CD4-positive, alpha-beta memory T cell (primary cell): ENCODE measurements around the gene WDR27. TPM values are rescaled to one million over a fixed set of nuclear protein-coding genes. Genes with fewer than 3 reads are reported as not detected.
A peak's percentile ranks its signal among the peaks of the same experiment; 100 is the strongest.
"Not testable (repeated sequence)": the region's sequence is repeated elsewhere in the genome, so short reads cannot be mapped to it uniquely, and the experiment has no call there.

Source experiments
- CTCF ChIA-PET: fragments of 350-600 bp; sonication (Branson Sonifier 250); formaldehyde crosslinking; loops from one replicate; lab custom pipeline; 2021; ENCODE audit warnings: inconsistent platforms; ENCODE audit not compliant: partially characterized antibody; lab: Charles Lee
- POLR2A ChIA-PET: fragments of 350-600 bp; sonication (Branson Sonifier 250); formaldehyde crosslinking; loops from one replicate; lab custom pipeline; 2021; ENCODE audit not compliant: partially characterized antibody; lab: Charles Lee
- DNase-seq, 5 donors: peaks; one replicate each; pipeline versions ENCODE4 v3.0.0 to v3.0.0-alpha.2; 2020 to 2022; ENCODE audit warnings: mixed read lengths in 1 of 5
- H3K27ac ChIP-seq: one replicate; pipeline ENCODE4 v1.7.0; 2013; ENCODE audit warnings: low read depth, low read length
- H3K27me3 ChIP-seq: 2 replicates; pipeline ENCODE4 v1.7.0; 2013; ENCODE audit warnings: mild to moderate bottlenecking, low read length, moderate library complexity; ENCODE audit not compliant: insufficient read depth
- H3K36me3 ChIP-seq: 2 replicates; pipeline ENCODE4 v1.7.0; 2013; ENCODE audit warnings: mild to moderate bottlenecking, low read length, moderate library complexity; ENCODE audit not compliant: insufficient read depth
- H3K4me1 ChIP-seq: 2 replicates; pipeline ENCODE4 v1.7.0; 2013; ENCODE audit warnings: mild to moderate bottlenecking, low read length, moderate library complexity; ENCODE audit not compliant: insufficient read depth
- H3K4me3 ChIP-seq, 2 donors: one replicate each; pipeline ENCODE4 v1.7.0; 2013; ENCODE audit warnings: low read length in 2 of 2, mild to moderate bottlenecking in 1 of 2
- H3K9me3 ChIP-seq, 2 donors: one replicate each; pipeline ENCODE4 v1.7.0; 2013; ENCODE audit warnings: low read length in 2 of 2, control low read depth in 1 of 2; ENCODE audit not compliant: control insufficient read depth in 1 of 2
- H3K27ac Mint-ChIP-seq, 7 donors: one replicate each; pipeline ENCODE4 v1.8.0; 2020 to 2021; ENCODE audit warnings: mixed read lengths in 7 of 7, mild to moderate bottlenecking in 6 of 7, inconsistent platforms in 3 of 7, moderate library complexity in 3 of 7
- H3K27me3 Mint-ChIP-seq, 2 donors: one replicate each; pipeline ENCODE4 v1.8.0; 2020 to 2021; ENCODE audit warnings: mixed read lengths in 2 of 2
- H3K36me3 Mint-ChIP-seq, 2 donors: one replicate each; pipeline ENCODE4 v1.8.0; 2020 to 2021; ENCODE audit warnings: mixed read lengths in 2 of 2, inconsistent platforms in 1 of 2, mild to moderate bottlenecking in 1 of 2
- H3K4me1 Mint-ChIP-seq, 4 donors: one replicate each; pipeline ENCODE4 v1.8.0; 2020 to 2021; ENCODE audit warnings: mixed read lengths in 4 of 4, mild to moderate bottlenecking in 1 of 4
- H3K4me3 Mint-ChIP-seq, 8 donors: one replicate each; pipeline ENCODE4 v1.8.0; 2020 to 2021; ENCODE audit warnings: mixed read lengths in 8 of 8, mild to moderate bottlenecking in 7 of 8, moderate library complexity in 6 of 8, inconsistent platforms in 3 of 8
- H3K9me3 Mint-ChIP-seq, 8 donors: one replicate each; pipeline ENCODE4 v1.8.0; 2020 to 2021; ENCODE audit warnings: mixed read lengths in 8 of 8, mild to moderate bottlenecking in 5 of 8, inconsistent platforms in 3 of 8, moderate library complexity in 1 of 8
- intact Hi-C: fragments of 100-400 bp; cut with micrococcal nuclease; formaldehyde crosslinking; loops from one replicate; pipeline ENCODE4 v1.15.1; 2023
- polyA plus RNA-seq, 2 donors: library from polyadenylated mRNA; unstranded; fragments of 300-500 nt; fragmentation: Illumina TruSeq; gene quantifications; one replicate each; pipeline ENCODE4 v1.2.3, GENCODE V29; 2021
- total RNA-seq, 2 experiments: library from RNA; stranded (reverse); gene quantifications; one replicate each; pipeline ENCODE4 v1.2.3, GENCODE V29; 2021

WDR27 gene
- total and polyA plus RNA-seq, 4 experiments from 2014 or later, result 5.9 to 82.8 (median 39.8) TPM

DNA sequence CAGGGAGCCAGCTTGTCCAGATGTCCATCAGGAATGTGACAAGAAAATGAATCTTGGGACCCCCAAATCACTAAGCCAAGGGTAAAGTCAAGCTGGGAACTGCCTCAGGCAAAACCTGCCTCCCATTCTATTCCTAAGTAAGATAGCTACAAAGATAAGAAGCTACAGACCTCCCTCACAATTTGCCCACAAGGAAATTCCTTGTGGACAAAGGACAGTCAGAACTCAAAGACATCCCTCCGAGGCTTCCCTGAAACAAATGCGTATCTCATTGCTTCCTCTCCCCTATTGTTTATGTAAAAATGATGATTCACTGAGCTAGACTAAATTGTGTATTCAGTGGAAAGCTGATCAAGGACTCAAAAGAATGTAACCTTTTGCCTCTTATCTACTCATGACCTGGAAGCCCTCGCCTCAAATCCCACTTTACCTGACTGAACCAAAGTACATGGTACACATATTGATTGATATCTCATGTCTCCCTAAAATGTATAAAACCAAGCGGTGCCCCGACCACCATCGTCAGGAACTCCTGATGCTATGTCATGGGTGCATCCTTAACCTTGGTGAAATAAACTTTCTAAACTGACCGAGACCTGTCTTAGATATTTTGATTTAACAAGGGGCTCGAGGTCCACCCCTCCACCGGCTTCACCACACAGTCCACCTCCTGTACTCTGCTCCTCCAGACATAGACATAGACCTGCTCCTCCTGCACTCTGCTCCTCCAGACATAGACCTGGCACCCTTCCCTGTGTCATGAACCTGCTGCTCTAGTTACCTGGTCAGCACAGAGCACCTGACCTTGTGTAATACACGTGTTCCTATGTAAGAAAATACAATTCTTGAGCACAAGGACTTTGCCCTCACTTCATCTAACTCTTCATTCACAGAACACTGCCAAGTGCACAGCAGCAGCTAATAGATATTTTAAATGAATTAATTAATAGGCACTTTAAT lies 81.4 kb downstream of the WDR27 start:
- Histone ChIP-seq H3K27ac (no peak overlapping the region), H3K4me1 (no peaks in the 10 kb centered on the region), H3K4me3 (no peak overlapping the region), H3K9me3 (no peaks in the 10 kb centered on the region), H3K36me3 (no peaks in the 10 kb centered on the region), H3K27me3 (no peaks in the 10 kb centered on the region)
- no peaks in the 10 kb centered on the region for H3K4me1 Mint-ChIP-seq
- no peaks in the 10 kb centered on the region for H3K27me3 Mint-ChIP-seq
- ChIA-PET CTCF (no interaction called here), POLR2A (no interaction called here)
- DNase-seq, result no peak
- H3K4me3 Mint-ChIP-seq, result no peak overlapping the region
- intact Hi-C loops, result no loop called here
- peak overlapping the region in 1 of 7 donors; percentile 28 for H3K27ac Mint-ChIP-seq
- H3K36me3 Mint-ChIP-seq, result peaks cover 5 to 9% of the 10 kb centered on the region in 2 donors
- peaks cover 0 to 15% (median 3%) of the 10 kb centered on the region in 8 donors for H3K9me3 Mint-ChIP-seq

DNA sequence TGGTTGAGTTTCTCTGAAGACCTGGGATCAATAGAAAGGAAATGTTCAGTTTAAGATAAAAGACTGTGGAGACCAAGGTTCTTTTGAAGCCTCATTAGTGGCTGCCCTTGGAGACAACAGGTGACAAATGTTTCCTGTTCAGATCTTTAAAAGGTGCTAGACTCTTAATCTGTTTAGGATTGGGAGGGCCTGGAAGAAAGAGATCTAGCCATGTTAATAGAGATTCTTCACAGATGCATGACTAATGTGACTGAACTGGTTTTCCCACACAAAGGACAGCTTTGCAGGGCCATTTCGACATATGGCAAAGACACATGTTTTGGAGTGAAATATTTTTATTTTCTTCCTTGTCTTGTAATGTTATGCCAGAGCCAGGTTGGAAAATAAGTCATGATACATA lies 82.2 kb downstream of the WDR27 start:
- no peak overlapping the region for H3K4me3 Mint-ChIP-seq
- Histone ChIP-seq H3K9me3 (no peaks in the 10 kb centered on the region), H3K36me3 (no peaks in the 10 kb centered on the region), H3K27ac (no peak overlapping the region), H3K4me1 (no peaks in the 10 kb centered on the region), H3K4me3 (no peak overlapping the region), H3K27me3 (no peaks in the 10 kb centered on the region)
- no peaks in the 10 kb centered on the region for H3K4me1 Mint-ChIP-seq
- ChIA-PET POLR2A (no interaction called here), CTCF (no interaction called here)
- no peaks in the 10 kb centered on the region for H3K27me3 Mint-ChIP-seq
- peaks cover 0 to 17% (median 3%) of the 10 kb centered on the region in 8 donors for H3K9me3 Mint-ChIP-seq
- peaks cover under 1 to 9% of the 10 kb centered on the region in 2 donors for H3K36me3 Mint-ChIP-seq
- no peak overlapping the region for H3K27ac Mint-ChIP-seq
- no peak for DNase-seq
- intact Hi-C loops, result no loop called here

DNA sequence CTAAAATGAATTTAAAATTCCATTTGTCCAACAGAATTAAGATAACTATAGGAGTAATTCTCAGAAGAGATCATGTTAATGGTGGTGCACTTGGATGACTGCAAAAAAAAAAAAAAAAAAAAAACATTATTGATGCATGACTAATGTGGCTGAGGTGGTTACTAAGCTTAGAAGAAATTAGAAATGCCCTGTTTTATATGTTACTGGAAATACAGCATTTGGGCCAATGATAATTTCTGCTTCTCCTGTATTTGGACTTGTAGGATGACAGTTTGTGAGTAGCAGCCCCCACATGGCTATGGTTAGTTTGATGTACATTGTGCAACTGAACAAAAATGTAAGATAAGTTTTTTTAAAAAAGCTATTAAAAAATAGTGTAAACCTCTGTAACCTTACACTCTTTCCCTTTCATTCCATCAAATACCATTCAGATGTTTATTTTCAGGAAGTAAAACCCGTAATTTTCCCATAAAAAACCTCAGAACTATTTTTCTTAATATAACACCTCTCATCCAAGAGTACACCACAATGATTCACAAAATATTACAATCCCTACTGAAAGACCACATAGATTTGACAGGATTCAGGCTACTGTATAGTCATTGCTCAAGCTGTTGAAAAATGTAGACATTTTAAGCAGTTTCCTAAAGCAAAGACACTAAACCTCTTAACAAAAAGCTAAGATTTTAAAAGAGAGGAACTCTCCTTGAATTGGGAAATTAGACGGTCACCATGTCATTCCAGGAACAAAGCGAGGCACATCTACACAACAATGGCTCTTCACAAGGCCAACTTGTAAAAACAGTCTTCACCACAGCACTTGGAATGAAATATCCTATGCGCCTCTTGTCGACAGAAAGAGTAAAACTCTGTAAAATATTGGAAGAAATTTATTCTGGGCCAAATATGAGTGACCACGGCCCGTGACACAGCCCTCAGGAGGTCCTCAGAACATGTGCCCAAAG lies 83.0 kb downstream of the WDR27 start:
- peaks cover 0 to 17% (median 3%) of the 10 kb centered on the region in 8 donors for H3K9me3 Mint-ChIP-seq
- Histone ChIP-seq H3K9me3 (no peaks in the 10 kb centered on the region), H3K27me3 (no peaks in the 10 kb centered on the region), H3K4me1 (no peaks in the 10 kb centered on the region), H3K27ac (no peak overlapping the region), H3K36me3 (no peaks in the 10 kb centered on the region), H3K4me3 (no peak overlapping the region)
- ChIA-PET CTCF (no interaction called here), POLR2A (no interaction called here)
- intact Hi-C loops, result no loop called here
- H3K4me1 Mint-ChIP-seq, result no peaks in the 10 kb centered on the region
- no peaks in the 10 kb centered on the region for H3K27me3 Mint-ChIP-seq
- H3K27ac Mint-ChIP-seq, result no peak overlapping the region
- no peak for DNase-seq
- H3K36me3 Mint-ChIP-seq, result peaks cover 0 to 9% of the 10 kb centered on the region in 2 donors
- H3K4me3 Mint-ChIP-seq, result no peak overlapping the region

DNA sequence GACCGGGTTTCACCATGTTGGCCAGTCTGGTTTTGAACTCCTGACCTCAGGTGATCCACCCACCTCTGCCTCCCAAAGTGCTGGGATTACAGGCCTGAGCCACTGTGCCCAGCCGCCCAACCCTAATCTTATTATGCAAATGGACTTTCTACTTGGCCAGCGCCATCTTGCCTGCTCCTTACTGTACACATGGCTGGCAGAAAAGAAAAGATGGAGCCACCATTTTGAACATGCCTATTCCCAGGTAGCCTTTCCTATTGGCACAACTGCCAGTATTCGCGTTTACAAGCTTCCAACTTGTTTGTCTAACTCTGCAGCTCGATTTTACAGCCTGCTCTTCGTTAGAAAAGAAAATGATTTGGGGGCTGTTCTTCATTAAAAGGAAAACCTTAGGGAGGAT lies 84.3 kb downstream of the WDR27 start:
- intact Hi-C loops, result no loop called here
- Histone ChIP-seq H3K27ac (no peak overlapping the region), H3K27me3 (no peaks in the 10 kb centered on the region), H3K4me3 (no peak overlapping the region), H3K9me3 (no peaks in the 10 kb centered on the region), H3K4me1 (no peaks in the 10 kb centered on the region), H3K36me3 (no peaks in the 10 kb centered on the region)
- ChIA-PET POLR2A (no interaction called here), CTCF (no interaction called here)
- DNase-seq, result no peak
- Mint-ChIP-seq H3K9me3 (peaks cover 0 to 17% (median 3%) of the 10 kb centered on the region in 8 donors), H3K4me1 (no peaks in the 10 kb centered on the region), H3K4me3 (no peak overlapping the region), H3K36me3 (peaks cover 0 to 15% of the 10 kb centered on the region in 2 donors), H3K27ac (no peak overlapping the region), H3K27me3 (no peaks in the 10 kb centered on the region)

DNA sequence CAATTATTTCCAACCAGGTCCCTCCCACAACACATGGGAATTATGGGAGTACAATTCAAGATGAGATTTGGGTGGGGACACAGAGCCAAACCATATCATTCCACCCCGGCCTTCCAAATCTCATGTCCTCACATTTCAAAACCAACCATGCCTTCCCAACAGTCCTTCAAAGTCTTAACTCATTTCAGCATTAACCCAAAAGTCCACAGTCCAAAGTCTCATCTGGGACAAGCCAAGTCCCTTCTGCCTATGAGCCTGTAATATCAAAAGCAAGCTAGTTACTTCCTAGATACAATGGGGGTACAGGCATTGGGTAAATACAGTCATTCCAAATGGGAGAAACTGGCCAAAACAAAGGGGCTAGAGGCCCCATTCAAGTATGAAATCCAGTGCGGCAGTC lies 93.2 kb downstream of the WDR27 start:
- H3K36me3 Mint-ChIP-seq, result peaks cover 5 to 33% of the 10 kb centered on the region in 2 donors
- CTCF ChIA-PET, result not testable (repeated sequence)

DNA sequence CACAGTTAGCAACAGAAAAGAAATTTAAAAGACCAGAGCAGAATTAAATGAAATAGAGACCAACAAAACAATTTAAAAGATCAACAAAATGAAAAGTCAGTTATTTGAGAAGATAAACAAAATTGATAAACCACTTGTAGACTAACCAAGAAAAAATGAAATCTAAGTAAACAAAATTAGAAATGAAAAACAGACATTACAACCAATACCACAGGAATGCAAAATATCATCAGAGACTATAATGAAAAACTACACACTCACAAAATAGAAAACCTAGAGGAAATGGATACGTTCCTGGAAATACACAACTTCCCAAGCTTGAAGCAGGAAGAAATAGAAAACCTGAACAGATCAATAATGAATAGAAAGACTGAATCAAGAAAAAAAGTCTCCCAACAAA lies 97.8 kb downstream of the WDR27 start:
- Mint-ChIP-seq H3K4me1 (no peaks in the 10 kb centered on the region), H3K27me3 (no peaks in the 10 kb centered on the region), H3K4me3 (no peak overlapping the region), H3K36me3 (peaks cover 29 to 50% of the 10 kb centered on the region in 2 donors), H3K27ac (no peak overlapping the region), H3K9me3 (peaks cover 0 to 13% (median 4%) of the 10 kb centered on the region in 8 donors)
- H3K4me3 ChIP-seq, result no peak overlapping the region
- DNase-seq, result no peak
- H3K27me3 ChIP-seq, result no peaks in the 10 kb centered on the region
- H3K36me3 ChIP-seq, result no peaks in the 10 kb centered on the region
- CTCF ChIA-PET, result no interaction called here
- H3K4me1 ChIP-seq, result no peaks in the 10 kb centered on the region
- H3K9me3 ChIP-seq, result no peaks in the 10 kb centered on the region
- no peak overlapping the region for H3K27ac ChIP-seq
- POLR2A ChIA-PET, result no interaction called here
- intact Hi-C loops, result no loop called here

More for the DNA sequence above, 93.2 kb downstream of the WDR27 start:
- H3K4me1 Mint-ChIP-seq, H3K27me3 Mint-ChIP-seq, H3K4me3 Mint-ChIP-seq, DNase-seq, H3K36me3 ChIP-seq, H3K27ac Mint-ChIP-seq, POLR2A ChIA-PET, H3K27me3 ChIP-seq, H3K4me3 ChIP-seq, H3K27ac ChIP-seq, intact Hi-C loops, H3K4me1 ChIP-seq, H3K9me3 ChIP-seq: not testable (repeated sequence)
- peaks cover 0 to 13% (median 2%) of the 10 kb centered on the region in 8 donors for H3K9me3 Mint-ChIP-seq

DNA sequence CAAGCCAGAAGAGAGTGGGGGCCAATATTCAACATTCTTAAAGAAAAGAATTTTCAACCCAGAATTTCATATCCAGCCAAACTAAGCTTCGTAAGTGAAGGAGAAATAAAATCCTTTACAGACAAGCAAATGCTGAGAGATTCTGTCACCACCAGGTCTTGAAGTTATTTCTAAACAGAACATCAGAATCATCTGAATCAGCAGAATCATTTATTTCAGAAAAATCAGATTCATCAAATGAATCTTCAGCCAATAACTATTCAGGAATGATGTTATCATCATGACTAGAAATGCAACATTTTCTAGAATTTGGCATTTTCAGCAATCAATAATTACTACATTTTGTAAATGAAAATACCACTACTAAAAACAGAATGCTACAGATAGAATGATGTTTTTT lies 100.7 kb downstream of the WDR27 start:
- H3K4me1 ChIP-seq, DNase-seq, H3K27me3 ChIP-seq, POLR2A ChIA-PET, intact Hi-C loops, H3K27ac ChIP-seq, H3K4me3 Mint-ChIP-seq, H3K4me1 Mint-ChIP-seq, CTCF ChIA-PET, H3K4me3 ChIP-seq, H3K36me3 ChIP-seq, H3K27ac Mint-ChIP-seq, H3K9me3 ChIP-seq, H3K27me3 Mint-ChIP-seq: not testable (repeated sequence)
- Mint-ChIP-seq H3K9me3 (peaks cover 0 to 14% (median 5%) of the 10 kb centered on the region in 8 donors), H3K36me3 (peaks cover 35 to 57% of the 10 kb centered on the region in 2 donors)
